Endothelial cell of umbilical vein (primary cell): ENCODE data around the gene CDC34. TPM values are rescaled to one million over a fixed set of nuclear protein-coding genes. Genes with fewer than 3 reads are reported as not detected.

Experiments used
- BruUV-seq: library from RNA; stranded (reverse); fragments of 400-500 nt; replicated peaks from 2 replicates; lab custom pipeline; 2021; lab: Mats Ljungman, UMichigan
- CTCF ChIA-PET: fragments of 300-600, 350-600 bp; sonication (Branson Sonifier 250); formaldehyde crosslinking; loops from one replicate; lab custom pipeline; 2021; ENCODE audit warnings: antibody characterized with exemption, inconsistent platforms; lab: Charles Lee
- POLR2A ChIA-PET: fragments of 300-600, 350-600 bp; sonication (Branson Sonifier 250); formaldehyde crosslinking; loops from one replicate; lab custom pipeline; 2021; ENCODE audit warnings: antibody characterized with exemption, inconsistent platforms; lab: Charles Lee
- DNase-seq: peaks from one replicate; pipeline ENCODE4 v3.0.0-alpha.2; 2011; ENCODE audit warnings: low read depth, low spot score
- FAIRE-seq: peaks from 2 replicates; lab custom pipeline; 2011; peaks lifted over from hg19 to GRCh38; lab: Jason Lieb, UNC
- H2AFZ ChIP-seq: 2 replicates; pipeline ENCODE4 v1.6.0; 2012; ENCODE audit warnings: low read depth, low read length, control low read depth, inconsistent platforms
- H3K27ac ChIP-seq: 2 replicates; pipeline ENCODE4 v1.5.1; 2011; ENCODE audit warnings: low read depth, mild to moderate bottlenecking, control low read depth, low read length, moderate library complexity; ENCODE audit not compliant: insufficient read depth
- H3K27me3 ChIP-seq, 2 experiments: 2 replicates each; pipeline versions ENCODE4 v1.6.0 to v1.6.1; 2011; ENCODE audit warnings: low read length in 2 of 2, mixed read lengths in 1 of 2; ENCODE audit not compliant: control insufficient read depth in 2 of 2, insufficient read depth in 2 of 2
- H3K36me3 ChIP-seq, 2 experiments: 2 replicates in 1 of 2; 3 replicates in 1 of 2; pipeline ENCODE4 v1.5.1; 2011; ENCODE audit warnings: low read length in 2 of 2, mild to moderate bottlenecking in 1 of 2, moderate library complexity in 1 of 2; ENCODE audit not compliant: control insufficient read depth in 2 of 2, insufficient read depth in 2 of 2; ENCODE audit errors: extremely low read depth in 1 of 2
- H3K4me1 ChIP-seq: 3 replicates; pipeline ENCODE4 v1.5.1; 2011; ENCODE audit warnings: mild to moderate bottlenecking, low read length; ENCODE audit not compliant: control insufficient read depth, insufficient read depth; ENCODE audit errors: extremely low read depth
- H3K4me2 ChIP-seq: 2 replicates; pipeline ENCODE4 v1.6.1; 2011; ENCODE audit warnings: low read length, control low read depth, mixed read lengths; ENCODE audit not compliant: insufficient read depth
- H3K4me3 ChIP-seq, 3 experiments: fragments of 200-600 bp in 1 of 3; sonication (generic), shearing (Covaris generic) in 1 of 3; replicated peaks in 1 of 3; 2 replicates each; pipeline ENCODE4 v1.5.1; 2011 to 2016; ENCODE audit warnings: control low read depth in 3 of 3, low read length in 3 of 3, mild to moderate bottlenecking in 2 of 3, inconsistent platforms in 1 of 3, low read depth in 1 of 3, moderate library complexity in 1 of 3; ENCODE audit not compliant: insufficient read depth in 1 of 3
- H3K79me2 ChIP-seq: 2 replicates; pipeline ENCODE4 v1.6.0; 2012; ENCODE audit warnings: low read length, inconsistent platforms; ENCODE audit not compliant: control insufficient read depth, insufficient read depth
- H3K9ac ChIP-seq: replicated peaks from 2 replicates; pipeline ENCODE3; 2011; ENCODE audit warnings: low read length, control low read depth; ENCODE audit not compliant: insufficient read depth; ENCODE audit errors: extremely low read depth
- H3K9me1 ChIP-seq: replicated peaks from 3 replicates; pipeline ENCODE4 v1.6.0; 2011; ENCODE audit warnings: mild to moderate bottlenecking, low read length; ENCODE audit not compliant: control insufficient read depth, insufficient read depth; ENCODE audit errors: extremely low read depth
- H3K9me3 ChIP-seq: replicated peaks from 2 replicates; pipeline ENCODE4 v1.5.1; 2012; ENCODE audit warnings: low read length, inconsistent platforms; ENCODE audit not compliant: control insufficient read depth, insufficient read depth
- H4K20me1 ChIP-seq: replicated peaks from 2 replicates; pipeline ENCODE3; 2011; ENCODE audit warnings: mild to moderate bottlenecking, low read length; ENCODE audit not compliant: control insufficient read depth, insufficient read depth; ENCODE audit errors: extremely low read depth
- EZH2 ChIP-seq: IDR thresholded peaks from 2 replicates; pipeline ENCODE4 v1.6.1; 2012; ENCODE audit warnings: borderline replicate concordance, low read depth, mild to moderate bottlenecking, moderate library complexity, low read length, inconsistent platforms; ENCODE audit not compliant: severe bottlenecking
- FOS ChIP-seq: IDR thresholded peaks from 2 replicates; pipeline ENCODE4 v1.6.1; 2011; ENCODE audit warnings: mild to moderate bottlenecking, low read length, moderate library complexity, borderline replicate concordance; ENCODE audit not compliant: insufficient read depth
- GATA2 ChIP-seq: IDR thresholded peaks from 2 replicates; pipeline ENCODE4 v1.7.0; 2011; ENCODE audit warnings: low read depth, mild to moderate bottlenecking, moderate library complexity, mixed read lengths, low read length; ENCODE audit not compliant: insufficient read length, insufficient read depth
- JUN ChIP-seq: IDR thresholded peaks from 2 replicates; pipeline ENCODE4 v1.6.1; 2011; ENCODE audit warnings: borderline replicate concordance, low read depth; ENCODE audit not compliant: insufficient read length, insufficient read depth
- MYC ChIP-seq: IDR thresholded peaks from one replicate; pipeline ENCODE4 v1.6.1; 2011; ENCODE audit warnings: mild to moderate bottlenecking, low read depth, low read length
- POLR2A ChIP-seq: IDR thresholded peaks from 2 replicates; pipeline ENCODE4 v1.6.1; 2012; ENCODE audit warnings: low read depth, mild to moderate bottlenecking, control low read depth, low read length
- POLR2AphosphoS5 ChIP-seq: IDR thresholded peaks from 2 replicates; pipeline ENCODE4 v1.6.1; 2012; ENCODE audit warnings: low read depth, mild to moderate bottlenecking, control low read depth, low read length, moderate library complexity; ENCODE audit not compliant: insufficient read depth
- dilution Hi-C: fragments of 300-500 bp; cut with MboI; formaldehyde crosslinking; loops from one replicate; pipeline ENCODE4 v1.15.0; 2019; ENCODE audit warnings: low sequenced_read_pairs; ENCODE audit not compliant: extremely low pct_ligation_motif_present
- intact Hi-C: fragments of 100-400 bp; cut with micrococcal nuclease; formaldehyde crosslinking; loops from one replicate; pipeline ENCODE4 v1.10.0; 2022
- polyA plus RNA-seq, 4 experiments: library from polyadenylated mRNA; depleted of rRNA in 3 of 4; stranded (reverse) in 3 of 4; unstranded in 1 of 4; fragments of >200 nt; gene quantifications; 2 replicates each; pipeline versions ENCODE4 v1.2.1 to v1.2.3, GENCODE V29; 2011 to 2012; ENCODE audit warnings: missing spikeins in 1 of 4
- total RNA-seq: library from RNA; stranded (reverse); gene quantifications from 2 replicates; pipeline ENCODE4 v1.2.3, GENCODE V29; 2021
- TF ChIP-seq, protein P1 (sequence below), 2 donors: IDR thresholded peaks; 1 replicate in 1 of 2; 2 replicates in 1 of 2; pipeline ENCODE4 v1.5.1; 2011; ENCODE audit warnings: low read length in 2 of 2, mild to moderate bottlenecking in 2 of 2, moderate library complexity in 2 of 2, control low read depth in 1 of 2, inconsistent platforms in 1 of 2, low read depth in 1 of 2; ENCODE audit not compliant: insufficient read depth in 1 of 2; ENCODE audit errors: extremely low read depth in 1 of 2
- TF ChIP-seq, protein P2 (sequence below): IDR thresholded peaks from 2 replicates; pipeline ENCODE4 v1.6.1; 2011; ENCODE audit not compliant: insufficient read depth, insufficient read length

The CDC34 gene
- total and polyA plus RNA-seq, 2 donors (not counting 3 experiments of a cell fraction or from before 2014, with no cell fraction given): 90.4 to 92.9 TPM

DNA sequence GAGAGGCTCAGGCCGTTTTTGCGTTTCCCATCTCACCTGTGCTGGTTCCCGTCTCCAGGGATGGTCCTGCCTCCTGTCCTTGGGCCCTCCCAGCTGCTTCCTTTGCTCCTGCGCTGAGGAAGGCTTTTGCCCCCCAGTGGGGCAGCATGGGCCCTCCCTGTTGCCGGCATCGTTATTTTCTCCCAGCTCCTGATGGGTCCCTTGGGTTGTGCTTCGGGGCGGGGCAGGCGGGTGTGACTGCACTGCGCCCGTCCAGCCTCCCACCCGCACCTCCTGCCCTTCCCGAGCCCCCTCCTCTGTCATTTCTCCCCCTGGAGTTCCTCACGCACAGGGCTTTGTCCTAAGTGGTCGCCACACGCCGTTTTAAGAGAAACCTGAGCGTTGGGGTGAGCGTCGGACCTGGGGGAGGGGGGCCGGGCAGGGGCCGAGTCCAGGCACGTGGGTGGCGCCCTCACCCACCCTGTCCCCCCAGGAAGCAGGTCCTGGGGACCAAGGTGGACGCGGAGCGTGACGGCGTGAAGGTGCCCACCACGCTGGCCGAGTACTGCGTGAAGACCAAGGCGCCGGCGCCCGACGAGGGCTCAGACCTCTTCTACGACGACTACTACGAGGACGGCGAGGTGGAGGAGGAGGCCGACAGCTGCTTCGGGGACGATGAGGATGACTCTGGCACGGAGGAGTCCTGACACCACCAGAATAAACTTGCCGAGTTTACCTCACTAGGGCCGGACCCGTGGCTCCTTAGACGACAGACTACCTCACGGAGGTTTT lies 9.5 kb downstream of the CDC34 start:
- DNase-seq: no peak
- H3K4me2 ChIP-seq: no peak overlapping the region
- H3K27ac ChIP-seq: no peak overlapping the region
- intact Hi-C loops: no loop called here
- H3K9me1 ChIP-seq: no peaks in the 10 kb centered on the region
- H2AFZ ChIP-seq: no peak overlapping the region
- dilution Hi-C loops: no loop called here
- TF ChIP-seq GATA2 (no peak), POLR2AphosphoS5 (no peak), EZH2 (no peak), MYC (no peak), POLR2A (no peak), JUN (no peak), FOS (no peak)
- TF ChIP-seq, protein P1, sequence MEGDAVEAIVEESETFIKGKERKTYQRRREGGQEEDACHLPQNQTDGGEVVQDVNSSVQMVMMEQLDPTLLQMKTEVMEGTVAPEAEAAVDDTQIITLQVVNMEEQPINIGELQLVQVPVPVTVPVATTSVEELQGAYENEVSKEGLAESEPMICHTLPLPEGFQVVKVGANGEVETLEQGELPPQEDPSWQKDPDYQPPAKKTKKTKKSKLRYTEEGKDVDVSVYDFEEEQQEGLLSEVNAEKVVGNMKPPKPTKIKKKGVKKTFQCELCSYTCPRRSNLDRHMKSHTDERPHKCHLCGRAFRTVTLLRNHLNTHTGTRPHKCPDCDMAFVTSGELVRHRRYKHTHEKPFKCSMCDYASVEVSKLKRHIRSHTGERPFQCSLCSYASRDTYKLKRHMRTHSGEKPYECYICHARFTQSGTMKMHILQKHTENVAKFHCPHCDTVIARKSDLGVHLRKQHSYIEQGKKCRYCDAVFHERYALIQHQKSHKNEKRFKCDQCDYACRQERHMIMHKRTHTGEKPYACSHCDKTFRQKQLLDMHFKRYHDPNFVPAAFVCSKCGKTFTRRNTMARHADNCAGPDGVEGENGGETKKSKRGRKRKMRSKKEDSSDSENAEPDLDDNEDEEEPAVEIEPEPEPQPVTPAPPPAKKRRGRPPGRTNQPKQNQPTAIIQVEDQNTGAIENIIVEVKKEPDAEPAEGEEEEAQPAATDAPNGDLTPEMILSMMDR (IDR thresholded peaks at IDR 0.05; ENCODE audit: extremely low read depth in 1 of 2, insufficient read depth in 1 of 2, low read depth in 1 of 2, low read length in 2 of 2): no peak
- TF ChIP-seq, protein P2, sequence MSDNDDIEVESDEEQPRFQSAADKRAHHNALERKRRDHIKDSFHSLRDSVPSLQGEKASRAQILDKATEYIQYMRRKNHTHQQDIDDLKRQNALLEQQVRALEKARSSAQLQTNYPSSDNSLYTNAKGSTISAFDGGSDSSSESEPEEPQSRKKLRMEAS: no peak
- no peak for FAIRE-seq
- H4K20me1 ChIP-seq: no peaks in the 10 kb centered on the region
- no peaks in the 10 kb centered on the region for H3K4me1 ChIP-seq
- no peak overlapping the region for H3K4me3 ChIP-seq
- no peaks in the 10 kb centered on the region for H3K9me3 ChIP-seq
- BruUV-seq: no TSS peak
- POLR2A ChIA-PET: no interaction called here
- H3K9ac ChIP-seq: no peak overlapping the region
- peaks cover 3% of the 10 kb centered on the region for H3K79me2 ChIP-seq
- H3K27me3 ChIP-seq: no peaks in the 10 kb centered on the region
- H3K36me3 ChIP-seq: peaks cover 5 to 41% of the 10 kb centered on the region in 2 experiments
- CTCF ChIA-PET: interaction anchor here (1.7 kb wide), 1 partner anchor 9 kb away, joined by 7 read pairs; the partner anchor contains the start of gene CDC34
